Nucleus accumbens (tissue), 56 donors: ENCODE measurements around the gene APLP2.
"Not testable (repeated sequence)": the region's sequence is repeated elsewhere in the genome, so short reads cannot be mapped to it uniquely, and the experiment has no call there.

Experiments used
- DNase-seq, 56 donors: peaks; one replicate each; lab custom pipeline; 2025; lab: John Stamatoyannopoulos, UW

Gene APLP2

GRCh38 chr11:130069659-130070108 lies at the start of gene APLP2:
APLP2 (plus strand) TSS chr11:130069894; CDS start chr11:130069978, 84 bp downstream.
- DNase-seq, result peak; percentile 84 to 99 (median 97)

- no peak for DNase-seq
Measured at GRCh38 chr11:130020323-130020722, 49.4 kb upstream of the APLP2 start.

GRCh38 chr11:130021606-130022005 lies 48.1 kb upstream of the APLP2 start:
- DNase-seq, result not testable (repeated sequence)

- no peak for DNase-seq
Measured at GRCh38 chr11:130022799-130023198, 46.9 kb upstream of the APLP2 start.

GRCh38 chr11:130023204-130023603 lies 46.5 kb upstream of the APLP2 start:
- DNase-seq, result no peak

GRCh38 chr11:130024361-130024760 lies 45.3 kb upstream of the APLP2 start:
- no peak for DNase-seq

GRCh38 chr11:130025371-130025770 lies 44.3 kb upstream of the APLP2 start:
- no peak for DNase-seq

GRCh38 chr11:130029137-130029536 lies 40.6 kb upstream of the APLP2 start:
- no peak for DNase-seq

- no peak for DNase-seq
Measured at GRCh38 chr11:130031056-130031455, 38.6 kb upstream of the APLP2 start.

GRCh38 chr11:130031945-130032344 lies 37.7 kb upstream of the APLP2 start:
- DNase-seq, result no peak

- DNase-seq, result no peak
Measured at GRCh38 chr11:130032931-130033330, 36.8 kb upstream of the APLP2 start.

GRCh38 chr11:130034236-130034635 lies 35.5 kb upstream of the APLP2 start:
- DNase-seq, result no peak

- DNase-seq, result no peak
Measured at GRCh38 chr11:130037058-130037457, 32.6 kb upstream of the APLP2 start.

GRCh38 chr11:130037881-130038585 lies 31.7 kb upstream of the APLP2 start:
- DNase-seq, result no peak

GRCh38 chr11:130040281-130040940 lies 29.3 kb upstream of the APLP2 start:
- DNase-seq, result no peak

- no peak for DNase-seq
Measured at GRCh38 chr11:130042093-130042591, 27.6 kb upstream of the APLP2 start.

GRCh38 chr11:130043575-130043974 lies 26.1 kb upstream of the APLP2 start:
- peak in 3 of 56 donors; percentile 5 to 25 (median 7) for DNase-seq

- DNase-seq, result no peak
Measured at GRCh38 chr11:130047141-130047540, 22.6 kb upstream of the APLP2 start.

- no peak for DNase-seq
Measured at GRCh38 chr11:130049328-130049771, 20.3 kb upstream of the APLP2 start.

- DNase-seq, result no peak
Measured at GRCh38 chr11:130050257-130050656, 19.4 kb upstream of the APLP2 start.

GRCh38 chr11:130051082-130051481 lies 18.6 kb upstream of the APLP2 start:
- no peak for DNase-seq

GRCh38 chr11:130052567-130052966 lies 17.1 kb upstream of the APLP2 start:
- no peak for DNase-seq
